Duodenal mucosa (tissue), 2 donors: ENCODE data around the gene HLF.

Experiments
- H3K27ac ChIP-seq: one replicate; pipeline ENCODE4 v1.7.0; 2013; ENCODE audit warnings: low read depth, low read length
- H3K27me3 ChIP-seq, 2 donors: one replicate each; pipeline ENCODE4 v1.7.0; 2013; ENCODE audit warnings: low read length in 2 of 2, control low read depth in 1 of 2; ENCODE audit not compliant: insufficient read depth in 2 of 2, control insufficient read depth in 1 of 2
- H3K36me3 ChIP-seq, 2 donors: one replicate each; pipeline ENCODE4 v1.7.0; 2013; ENCODE audit warnings: low read length in 2 of 2, control low read depth in 1 of 2; ENCODE audit not compliant: insufficient read depth in 2 of 2, control insufficient read depth in 1 of 2
- H3K4me1 ChIP-seq, 2 donors: one replicate each; pipeline ENCODE4 v1.7.0; 2013; ENCODE audit warnings: low read length in 2 of 2, control low read depth in 1 of 2; ENCODE audit not compliant: insufficient read depth in 2 of 2, control insufficient read depth in 1 of 2
- H3K4me3 ChIP-seq, 2 donors: one replicate each; pipeline ENCODE4 v1.7.0; 2013; ENCODE audit warnings: low read length in 2 of 2, low read depth in 1 of 2
- H3K9ac ChIP-seq, 2 donors: one replicate each; pipeline ENCODE4 v1.7.0; 2013; ENCODE audit warnings: low read length in 2 of 2, low read depth in 1 of 2
- H3K9me3 ChIP-seq, 2 donors: one replicate each; pipeline ENCODE4 v1.7.0; 2013; ENCODE audit warnings: low read length in 2 of 2, control low read depth in 1 of 2; ENCODE audit not compliant: control insufficient read depth in 1 of 2

Gene HLF

GRCh38 chr17:55246583-55246982 lies 18.2 kb upstream of the HLF start:
- peaks cover 0 to 3% of the 10 kb centered on the region in 2 donors for H3K9me3 ChIP-seq
- H3K4me3 ChIP-seq: no peak overlapping the region
- no peaks in the 10 kb centered on the region for H3K4me1 ChIP-seq
- no peak overlapping the region for H3K9ac ChIP-seq
- H3K27ac ChIP-seq: no peak overlapping the region
- H3K27me3 ChIP-seq: peaks cover 0 to 2% of the 10 kb centered on the region in 2 donors
- H3K36me3 ChIP-seq: no peaks in the 10 kb centered on the region

- no peaks in the 10 kb centered on the region for H3K4me1 ChIP-seq
- no peak overlapping the region for H3K27ac ChIP-seq
- no peak overlapping the region for H3K4me3 ChIP-seq
- no peak overlapping the region for H3K9ac ChIP-seq
- no peaks in the 10 kb centered on the region for H3K27me3 ChIP-seq
- no peaks in the 10 kb centered on the region for H3K9me3 ChIP-seq
- no peaks in the 10 kb centered on the region for H3K36me3 ChIP-seq
Observed at GRCh38 chr17:55248077-55248476, 16.7 kb upstream of the HLF start.

- H3K27ac ChIP-seq: no peak overlapping the region
- H3K9ac ChIP-seq: no peak overlapping the region
- H3K4me3 ChIP-seq: no peak overlapping the region
- H3K27me3 ChIP-seq: no peaks in the 10 kb centered on the region
- no peaks in the 10 kb centered on the region for H3K9me3 ChIP-seq
- no peaks in the 10 kb centered on the region for H3K4me1 ChIP-seq
- H3K36me3 ChIP-seq: no peaks in the 10 kb centered on the region
Observed at GRCh38 chr17:55249861-55250260, 14.9 kb upstream of the HLF start.

- Histone ChIP-seq H3K4me3 (no peak overlapping the region), H3K4me1 (no peaks in the 10 kb centered on the region), H3K9me3 (no peaks in the 10 kb centered on the region), H3K27ac (no peak overlapping the region), H3K36me3 (no peaks in the 10 kb centered on the region), H3K9ac (no peak overlapping the region), H3K27me3 (no peaks in the 10 kb centered on the region)
Observed at GRCh38 chr17:55254375-55254774, 10.4 kb upstream of the HLF start.

GRCh38 chr17:55258578-55259135 lies 6.1 kb upstream of the HLF start:
- Histone ChIP-seq H3K27me3 (peaks cover 6 to 15% of the 10 kb centered on the region in 2 donors), H3K4me1 (peaks cover 4 to 5% of the 10 kb centered on the region in 2 donors), H3K4me3 (no peak overlapping the region)

GRCh38 chr17:55259684-55260111 lies 5.1 kb upstream of the HLF start:
- no peaks in the 10 kb centered on the region for H3K9me3 ChIP-seq
- no peak overlapping the region for H3K9ac ChIP-seq
- H3K36me3 ChIP-seq: no peaks in the 10 kb centered on the region
- H3K4me3 ChIP-seq: no peak overlapping the region
- H3K27me3 ChIP-seq: peaks cover 12 to 17% of the 10 kb centered on the region in 2 donors
- H3K4me1 ChIP-seq: peaks cover 13 to 14% of the 10 kb centered on the region in 2 donors
- H3K27ac ChIP-seq: no peak overlapping the region

More at GRCh38 chr17:55258578-55259135, 6.1 kb upstream of the HLF start:
- no peaks in the 10 kb centered on the region for H3K9me3 ChIP-seq
- no peak overlapping the region for H3K9ac ChIP-seq
- H3K36me3 ChIP-seq: no peaks in the 10 kb centered on the region
- no peak overlapping the region for H3K27ac ChIP-seq

- peaks cover 12 to 20% of the 10 kb centered on the region in 2 donors for H3K27me3 ChIP-seq
- no peak overlapping the region for H3K4me3 ChIP-seq
- no peak overlapping the region for H3K27ac ChIP-seq
- no peaks in the 10 kb centered on the region for H3K36me3 ChIP-seq
- no peak overlapping the region for H3K9ac ChIP-seq
- H3K9me3 ChIP-seq: no peaks in the 10 kb centered on the region
- H3K4me1 ChIP-seq: peaks cover 13 to 14% of the 10 kb centered on the region in 2 donors
Observed at GRCh38 chr17:55261311-55261710, 3.4 kb upstream of the HLF start.

- H3K27ac ChIP-seq: no peak overlapping the region
Observed at GRCh38 chr17:55263569-55264277, 1.0 kb upstream of the HLF start.

GRCh38 chr17:55264278-55264644 lies 499 bp upstream of the HLF start:
- Histone ChIP-seq H3K36me3 (no peaks in the 10 kb centered on the region), H3K9me3 (no peaks in the 10 kb centered on the region), H3K27me3 (peaks cover 12 to 25% of the 10 kb centered on the region in 2 donors), H3K9ac (peak overlapping the region; percentile 16 to 54), H3K4me3 (peak overlapping the region; percentile 61 to 71), H3K27ac (no peak overlapping the region), H3K4me1 (peaks cover 13 to 14% of the 10 kb centered on the region in 2 donors)

More at GRCh38 chr17:55263569-55264277, 1.0 kb upstream of the HLF start:
- H3K36me3 ChIP-seq: no peaks in the 10 kb centered on the region
- peaks cover 12 to 25% of the 10 kb centered on the region in 2 donors for H3K27me3 ChIP-seq
- peak overlapping the region; percentile 61 to 71 for H3K4me3 ChIP-seq
- no peaks in the 10 kb centered on the region for H3K9me3 ChIP-seq
- peaks cover 13 to 14% of the 10 kb centered on the region in 2 donors for H3K4me1 ChIP-seq
- H3K9ac ChIP-seq: peak overlapping the region; percentile 54 to 58

- Histone ChIP-seq H3K27me3 (peaks cover 12 to 25% of the 10 kb centered on the region in 2 donors), H3K9me3 (no peaks in the 10 kb centered on the region), H3K36me3 (no peaks in the 10 kb centered on the region), H3K4me3 (peak overlapping the region; percentile 60 to 65), H3K4me1 (peaks cover 13 to 14% of the 10 kb centered on the region in 2 donors), H3K27ac (no peak overlapping the region), H3K9ac (peak overlapping the region; percentile 15 to 48)
Observed at GRCh38 chr17:55265311-55266021, 706 bp downstream of the HLF start.
